HTERT RPE-1 (cell line): Measurements from ENCODE around the gene ARHGEF9.
"Not testable (repeated sequence)": the region's sequence is repeated elsewhere in the genome, so short reads cannot be mapped to it uniquely, and the experiment has no call there.

ENCODE experiments used
- in situ Hi-C: fragments of 300-500 bp; cut with MboI; formaldehyde crosslinking; loops from 4 replicates; pipeline ENCODE4 v1.14.3; 2020; ENCODE audit warnings: low sequenced_read_pairs

ARHGEF9 gene

GRCh38 chrX:63784902-63785707 lies at the start of gene ARHGEF9:
Gene ARHGEF9 (minus strand): TSS chrX:63785214. CDS start chrX:63785145, 69 bp downstream.
- in situ Hi-C loops = no loop called here

- in situ Hi-C loops = not testable (repeated sequence)
Measured at GRCh38 chrX:63825446-63825845, 40.4 kb upstream of the ARHGEF9 start.

GRCh38 chrX:63818156-63818555 lies 33.1 kb upstream of the ARHGEF9 start:
- in situ Hi-C loops = no loop called here

- in situ Hi-C loops = no loop called here
Measured at GRCh38 chrX:63817696-63818095, 32.7 kb upstream of the ARHGEF9 start.

- in situ Hi-C loops = no loop called here
Measured at GRCh38 chrX:63812823-63813222, 27.8 kb upstream of the ARHGEF9 start.

- in situ Hi-C loops = no loop called here
Measured at GRCh38 chrX:63810746-63811145, 25.7 kb upstream of the ARHGEF9 start.

GRCh38 chrX:63809173-63809572 lies 24.2 kb upstream of the ARHGEF9 start:
- in situ Hi-C loops = no loop called here

GRCh38 chrX:63795406-63795805 lies 10.4 kb upstream of the ARHGEF9 start:
- in situ Hi-C loops = not testable (repeated sequence)

- in situ Hi-C loops = no loop called here
Measured at GRCh38 chrX:63785708-63786040, 660 bp upstream of the ARHGEF9 start.

- in situ Hi-C loops = no loop called here
Measured at GRCh38 chrX:63784346-63784901, 590 bp downstream of the ARHGEF9 start.

- in situ Hi-C loops = no loop called here
Measured at GRCh38 chrX:63782515-63782914, 2.5 kb downstream of the ARHGEF9 start.

GRCh38 chrX:63768760-63769159 lies 16.3 kb downstream of the ARHGEF9 start:
- in situ Hi-C loops = no loop called here

- in situ Hi-C loops = no loop called here
Measured at GRCh38 chrX:63765712-63766111, 19.3 kb downstream of the ARHGEF9 start.

- in situ Hi-C loops = no loop called here
Measured at GRCh38 chrX:63764946-63765345, 20.1 kb downstream of the ARHGEF9 start.

- in situ Hi-C loops = no loop called here
Measured at GRCh38 chrX:63761639-63762038, 23.4 kb downstream of the ARHGEF9 start.

- in situ Hi-C loops = no loop called here
Measured at GRCh38 chrX:63758011-63758410, 27.0 kb downstream of the ARHGEF9 start.

- in situ Hi-C loops = no loop called here
Measured at GRCh38 chrX:63755892-63756291, 29.1 kb downstream of the ARHGEF9 start.

GRCh38 chrX:63754860-63755579 lies 30.0 kb downstream of the ARHGEF9 start:
- in situ Hi-C loops = no loop called here

GRCh38 chrX:63754136-63754859 lies 30.7 kb downstream of the ARHGEF9 start:
- in situ Hi-C loops = no loop called here

GRCh38 chrX:63751481-63751880 lies 33.5 kb downstream of the ARHGEF9 start:
- in situ Hi-C loops = no loop called here

- in situ Hi-C loops = no loop called here
Measured at GRCh38 chrX:63750811-63751210, 34.2 kb downstream of the ARHGEF9 start.
